Spleen (tissue), 7 donors: ENCODE data around the gene ACVR1.

Experiments used
- CTCF ChIP-seq, 11 experiments: fragments of 200-600 bp in 7 of 11; fragments of 450-650 bp in 4 of 11; sonication (generic) in 4 of 11; IDR thresholded peaks in 8 of 11; conservative IDR thresholded peaks in 3 of 11; 1 replicate in 7 of 11; 2 replicates in 4 of 11; pipeline versions ENCODE4 v1.4.0 to v1.8.0; 2016 to 2021; ENCODE audit warnings: antibody characterized with exemption in 11 of 11, inconsistent platforms in 4 of 11, mild to moderate bottlenecking in 1 of 11
- POLR2A ChIP-seq, 3 donors: fragments of 450-650 bp; IDR thresholded peaks; one replicate each; pipeline ENCODE4 v1.5.1; 2017; ENCODE audit warnings: antibody characterized with exemption in 3 of 3, mild to moderate bottlenecking in 1 of 3
- donor health status: DM: no; HTN: no; CAD: no; lungs with moderate emphysema.
- donor health status: DM: no; HTN: no; CAD: no.
- donor health status: DM: no; HTN: no; CAD: no.

DNA sequence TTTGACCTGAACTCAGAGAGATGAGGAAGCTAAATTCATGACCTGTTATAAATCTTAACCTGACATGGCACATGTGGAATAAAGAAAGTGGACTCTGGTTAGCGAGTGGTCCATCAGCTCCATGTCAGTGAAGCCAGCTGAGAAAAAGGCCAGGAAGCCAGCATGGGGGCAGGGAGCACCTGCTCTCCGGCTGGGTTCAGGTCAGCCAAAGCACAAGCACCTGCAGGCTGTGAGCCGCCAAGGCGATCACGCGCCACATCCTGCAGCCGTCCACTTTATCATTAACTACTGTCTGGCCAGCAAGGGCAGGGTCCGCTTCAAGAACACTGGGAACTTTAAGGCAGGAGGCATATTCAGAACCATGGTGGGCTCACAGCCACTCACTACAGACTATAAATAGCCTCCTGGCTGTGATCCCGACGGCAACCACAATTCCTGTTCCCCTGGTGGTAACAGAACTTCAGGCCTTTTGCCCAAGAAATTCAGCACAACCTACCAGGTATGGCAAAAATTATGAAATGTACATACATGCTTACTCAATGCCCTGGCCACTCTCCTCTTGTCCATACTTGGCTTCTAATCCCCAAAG is 35.5 kb downstream of the ACVR1 start:
- TF ChIP-seq POLR2A (IDR thresholded peaks at IDR 0.05) = no peak
- TF ChIP-seq CTCF (IDR thresholded peaks at IDR 0.05 in 8 of 11, conservative IDR thresholded peaks at IDR 0.05 in 3 of 11) = no peak
